ENCODE results near the gene BMP8B. TPM values are rescaled to one million over a fixed set of nuclear protein-coding genes. Genes with fewer than 3 reads are reported as not detected.
A peak's percentile ranks its signal among the peaks of the same experiment; 100 is the strongest.

Gene BMP8B
- total and polyA plus RNA-seq, 2 donors (not counting 1 experiment from before 2014, with no cell fraction given) = 0.01 TPM; not detected in 1

GRCh38 chr1:39732730-39733129 lies 55.9 kb downstream of the BMP8B start:
- Histone ChIP-seq H4K20me1 (ENCODE audit: control insufficient read depth, extremely low read depth, insufficient read depth, low read length) (no peaks in the 10 kb centered on the region), H3K4me3 (replicated peaks in 1 of 4; ENCODE audit: control extremely low read depth in 1 of 4, insufficient read depth in 1 of 4, low read depth in 3 of 4, low read length in 4 of 4) (no peak overlapping the region), H3K36me3 (ENCODE audit: control insufficient read depth, insufficient read depth, low read length) (no peaks in the 10 kb centered on the region), H3K79me2 (ENCODE audit: control insufficient read depth, insufficient read depth, low read length) (no peaks in the 10 kb centered on the region), H3K4me2 (ENCODE audit: extremely low read depth, insufficient read depth, low read length) (no peak overlapping the region), H3K9ac (ENCODE audit: insufficient read depth, low read length) (no peak overlapping the region), H3K9me3 (ENCODE audit: control insufficient read depth, insufficient read depth, low read depth, low read length) (no peaks in the 10 kb centered on the region), H3K27ac (ENCODE audit: insufficient read depth, low read length) (no peak overlapping the region), H2AFZ (ENCODE audit: low read length) (no peak overlapping the region), H3K27me3 (ENCODE audit: control insufficient read depth, insufficient read depth, low read length) (peaks cover 33% of the 10 kb centered on the region), H3K4me1 (ENCODE audit: control insufficient read depth, extremely low read depth, insufficient read depth, low read length) (no peaks in the 10 kb centered on the region)
- TF ChIP-seq EZH2 (IDR thresholded peaks at IDR 0.05; ENCODE audit: low read length, missing control alignments) = no peak
- no peak for TF ChIP-seq CTCF (conservative IDR thresholded peaks at IDR 0.05 in 1 of 2, IDR thresholded peaks at IDR 0.05 in 1 of 2; ENCODE audit: low read depth in 1 of 2, low read length in 2 of 2)
- DNase-seq (ENCODE audit: low read depth in 2 of 2) = peak in 1 of 2 donors; percentile 36

- TF ChIP-seq EZH2 (IDR thresholded peaks at IDR 0.05; ENCODE audit: low read length, missing control alignments) = no peak
- no peak for TF ChIP-seq CTCF (conservative IDR thresholded peaks at IDR 0.05 in 1 of 2, IDR thresholded peaks at IDR 0.05 in 1 of 2; ENCODE audit: low read depth in 1 of 2, low read length in 2 of 2)
- peaks cover 33% of the 10 kb centered on the region for H3K27me3 ChIP-seq (ENCODE audit: control insufficient read depth, insufficient read depth, low read length)
- H3K27ac ChIP-seq (ENCODE audit: insufficient read depth, low read length) = no peak overlapping the region
- no peaks in the 10 kb centered on the region for H3K36me3 ChIP-seq (ENCODE audit: control insufficient read depth, insufficient read depth, low read length)
- no peak overlapping the region for H3K4me3 ChIP-seq (replicated peaks in 1 of 4; ENCODE audit: control extremely low read depth in 1 of 4, insufficient read depth in 1 of 4, low read depth in 3 of 4, low read length in 4 of 4)
- no peak overlapping the region for H2AFZ ChIP-seq (ENCODE audit: low read length)
- no peaks in the 10 kb centered on the region for H3K79me2 ChIP-seq (ENCODE audit: control insufficient read depth, insufficient read depth, low read length)
- H3K4me1 ChIP-seq (ENCODE audit: control insufficient read depth, extremely low read depth, insufficient read depth, low read length) = no peaks in the 10 kb centered on the region
- no peak for DNase-seq (ENCODE audit: low read depth in 2 of 2)
- H4K20me1 ChIP-seq (ENCODE audit: control insufficient read depth, extremely low read depth, insufficient read depth, low read length) = no peaks in the 10 kb centered on the region
- H3K4me2 ChIP-seq (ENCODE audit: extremely low read depth, insufficient read depth, low read length) = no peak overlapping the region
- no peak overlapping the region for H3K9ac ChIP-seq (ENCODE audit: insufficient read depth, low read length)
- no peaks in the 10 kb centered on the region for H3K9me3 ChIP-seq (ENCODE audit: control insufficient read depth, insufficient read depth, low read depth, low read length)
These were observed 58.8 kb downstream of the BMP8B start for GRCh38 chr1:39729842-39730241.

GRCh38 chr1:39729030-39729429 lies 59.6 kb downstream of the BMP8B start:
- Histone ChIP-seq H3K36me3 (ENCODE audit: control insufficient read depth, insufficient read depth, low read length) (no peaks in the 10 kb centered on the region), H3K4me2 (ENCODE audit: extremely low read depth, insufficient read depth, low read length) (no peak overlapping the region), H3K9ac (ENCODE audit: insufficient read depth, low read length) (no peak overlapping the region), H3K9me3 (ENCODE audit: control insufficient read depth, insufficient read depth, low read depth, low read length) (no peaks in the 10 kb centered on the region), H3K4me1 (ENCODE audit: control insufficient read depth, extremely low read depth, insufficient read depth, low read length) (no peaks in the 10 kb centered on the region), H3K27me3 (ENCODE audit: control insufficient read depth, insufficient read depth, low read length) (peaks cover 33% of the 10 kb centered on the region), H3K27ac (ENCODE audit: insufficient read depth, low read length) (no peak overlapping the region), H4K20me1 (ENCODE audit: control insufficient read depth, extremely low read depth, insufficient read depth, low read length) (no peaks in the 10 kb centered on the region), H3K79me2 (ENCODE audit: control insufficient read depth, insufficient read depth, low read length) (no peaks in the 10 kb centered on the region), H3K4me3 (replicated peaks in 1 of 4; ENCODE audit: control extremely low read depth in 1 of 4, insufficient read depth in 1 of 4, low read depth in 3 of 4, low read length in 4 of 4) (no peak overlapping the region), H2AFZ (ENCODE audit: low read length) (no peak overlapping the region)
- TF ChIP-seq CTCF (conservative IDR thresholded peaks at IDR 0.05 in 1 of 2, IDR thresholded peaks at IDR 0.05 in 1 of 2; ENCODE audit: low read depth in 1 of 2, low read length in 2 of 2) (no peak), EZH2 (IDR thresholded peaks at IDR 0.05; ENCODE audit: low read length, missing control alignments) (no peak)
- peak in 1 of 2 donors; percentile 35 for DNase-seq (ENCODE audit: low read depth in 2 of 2)

Data from fibroblast of lung (primary cell).